DND-41 (cell line): Measurements from ENCODE around the gene GPR32.

Experiments
- EZH2 ChIP-seq: IDR thresholded peaks from 3 replicates; pipeline ENCODE4 v1.6.1; 2012; ENCODE audit warnings: borderline replicate concordance, low read depth, mild to moderate bottlenecking, moderate library complexity, low read length, inconsistent platforms; ENCODE audit not compliant: severe bottlenecking
- TF ChIP-seq, protein P1 (sequence below): IDR thresholded peaks from 2 replicates; pipeline ENCODE4 v1.5.1; 2012; ENCODE audit warnings: borderline replicate concordance, low read length, moderate library complexity, mild to moderate bottlenecking; ENCODE audit not compliant: poor library complexity, severe bottlenecking; ENCODE audit errors: extremely low read depth

- TF ChIP-seq EZH2: no peak
- TF ChIP-seq, protein P1, sequence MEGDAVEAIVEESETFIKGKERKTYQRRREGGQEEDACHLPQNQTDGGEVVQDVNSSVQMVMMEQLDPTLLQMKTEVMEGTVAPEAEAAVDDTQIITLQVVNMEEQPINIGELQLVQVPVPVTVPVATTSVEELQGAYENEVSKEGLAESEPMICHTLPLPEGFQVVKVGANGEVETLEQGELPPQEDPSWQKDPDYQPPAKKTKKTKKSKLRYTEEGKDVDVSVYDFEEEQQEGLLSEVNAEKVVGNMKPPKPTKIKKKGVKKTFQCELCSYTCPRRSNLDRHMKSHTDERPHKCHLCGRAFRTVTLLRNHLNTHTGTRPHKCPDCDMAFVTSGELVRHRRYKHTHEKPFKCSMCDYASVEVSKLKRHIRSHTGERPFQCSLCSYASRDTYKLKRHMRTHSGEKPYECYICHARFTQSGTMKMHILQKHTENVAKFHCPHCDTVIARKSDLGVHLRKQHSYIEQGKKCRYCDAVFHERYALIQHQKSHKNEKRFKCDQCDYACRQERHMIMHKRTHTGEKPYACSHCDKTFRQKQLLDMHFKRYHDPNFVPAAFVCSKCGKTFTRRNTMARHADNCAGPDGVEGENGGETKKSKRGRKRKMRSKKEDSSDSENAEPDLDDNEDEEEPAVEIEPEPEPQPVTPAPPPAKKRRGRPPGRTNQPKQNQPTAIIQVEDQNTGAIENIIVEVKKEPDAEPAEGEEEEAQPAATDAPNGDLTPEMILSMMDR: no peak
Observed at GRCh38 chr19:50725911-50726230, 44.4 kb upstream of the GPR32 start.
